ENCODE measurements around the gene KCNT2. TPM values are rescaled to one million over a fixed set of nuclear protein-coding genes. Genes with fewer than 3 reads are reported as not detected.

Gene KCNT2
- total RNA-seq (2011; cell fraction: chromatin; rRNA removed; ENCODE audit: low replicate concordance) = 0.58 and 2.4 TPM in 2 replicates
- 0.17 and 0.79 TPM in 2 replicates for total RNA-seq (2011; cell fraction: nucleolus; rRNA removed)
- 0.88 and 0.99 TPM in 2 replicates for total RNA-seq (2011; cell fraction: nucleoplasm; rRNA removed)
- total RNA-seq (2014; rRNA removed) = 0.49 and 0.59 TPM in 2 replicates
- 0.35 and 0.73 TPM in 2 replicates for total RNA-seq (2014; rRNA removed; fragmentation: Illumina TruSeq; extraction: Trizol)
- 0.26 and 0.58 TPM in 2 replicates for total RNA-seq (2015; rRNA removed; fragmentation: Illumina TruSeq; extraction: Trizol)
- total RNA-seq (2021) = 0.33 and 0.49 TPM in 2 replicates
- 0.18 and 0.42 TPM in 2 replicates for polyA plus RNA-seq (2011; rRNA removed)
- 0.04 and 0.22 TPM in 2 replicates for polyA plus RNA-seq (2011; cell fraction: cytosol; rRNA removed)
- 0.26 and 0.95 TPM in 2 replicates for polyA plus RNA-seq (2011; cell fraction: nucleus; rRNA removed)
- 0.25 and 0.51 TPM in 2 replicates for polyA plus RNA-seq (2012)
- polyA plus RNA-seq (2014; fragmentation: Illumina TruSeq; extraction: Trizol) = 0.19 and 0.24 TPM in 2 replicates
- under 1 TPM; 0.13 to 0.28 TPM for polyA plus RNA-seq (2014; fragmentation: Nextera tagmentation; extraction: Ambion mirVana)
- polyA plus RNA-seq (2014; rRNA removed) = 0.16 and 0.19 TPM in 2 replicates
- 1.1 and 2.7 TPM in 2 replicates for polyA minus RNA-seq (2011; rRNA and poly(A)+ RNA removed)
- 0.64 TPM in 1 of 2 replicates, not detected in the other for polyA minus RNA-seq (2011; cell fraction: cytosol; rRNA and poly(A)+ RNA removed)
- 0.81 and 4.1 TPM in 2 replicates for polyA minus RNA-seq (2011; cell fraction: nucleus; rRNA and poly(A)+ RNA removed)
- Bru-seq, nascent RNA = percentile 30 among the genes with signal in this experiment
- BruChase-seq, experiment 1, labeled RNA remaining after a 2-hour chase = percentile 41 among the genes with signal in this experiment
- percentile 39 among the genes with signal in this experiment for BruChase-seq, experiment 2, labeled RNA remaining after a 6-hour chase
- long read RNA-seq, experiment 1, partial matches to known transcripts = 0 of 1 reads
- long read RNA-seq, experiment 1, other reads (novel, unspliced or antisense) = 1 of 1 reads
- long read RNA-seq, experiment 2 = 0 reads
- long read RNA-seq, experiment 3 = 0 reads

DNA sequence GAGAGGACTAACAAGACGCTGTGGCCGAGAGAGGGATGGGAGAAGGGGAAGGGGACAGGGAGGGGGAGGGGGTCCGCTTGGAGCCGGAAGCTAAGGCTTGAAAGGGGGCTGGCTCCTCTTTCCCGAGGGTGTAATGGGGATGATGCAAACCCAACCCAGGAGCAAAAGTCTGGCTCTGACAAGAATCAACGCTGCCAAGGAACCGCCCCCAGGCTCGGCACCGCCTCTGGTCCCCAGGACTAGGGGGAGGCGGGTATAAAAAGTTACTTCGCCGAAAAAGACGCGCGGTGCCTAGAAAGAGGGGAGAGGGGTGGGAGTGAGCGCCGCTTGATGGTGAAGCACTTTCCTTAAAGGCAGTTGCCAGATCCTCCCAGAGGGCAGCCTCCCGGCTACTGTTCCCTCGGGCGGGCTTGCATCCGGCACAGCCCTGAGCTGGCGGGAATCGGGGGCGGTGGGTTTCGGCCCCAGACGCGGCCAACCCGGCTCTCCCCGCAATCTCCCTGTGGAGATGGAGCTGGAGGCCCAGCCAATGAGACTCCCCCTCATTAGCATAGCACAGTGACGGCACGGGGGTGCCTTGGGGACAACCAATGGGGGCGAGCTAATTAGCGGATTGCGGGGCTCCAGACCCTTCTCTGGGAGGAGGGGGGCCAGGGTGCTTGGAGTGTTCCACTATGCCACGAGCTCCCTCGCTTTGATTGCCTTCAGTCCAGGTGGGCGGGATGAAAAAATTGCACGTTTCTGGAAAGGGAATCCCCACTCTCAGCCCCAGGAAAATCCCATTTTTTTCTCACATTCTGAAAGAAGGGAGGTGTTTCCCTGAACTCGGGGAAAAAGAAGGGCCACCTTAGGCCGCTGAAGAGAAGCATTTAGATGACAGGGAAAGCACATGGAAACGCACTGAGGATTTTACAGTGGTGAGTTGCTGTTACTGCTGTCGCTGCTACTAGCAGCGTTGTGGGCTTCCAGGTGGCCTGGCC is at the start of gene KCNT2:
KCNT2 (minus strand) TSS at position 51 of the 980 bp plus-strand sequence. CDS start 131 bp downstream, outside the sequence.
- H3K9me1 ChIP-seq (ENCODE audit: control insufficient read depth, insufficient read depth, low read length) = no peaks in the 10 kb centered on the region
- H3K79me2 ChIP-seq (ENCODE audit: control insufficient read depth, insufficient read depth, low read length) = no peaks in the 10 kb centered on the region
- H2AFZ ChIP-seq (ENCODE audit: low read depth, low read length) = peak within 1 kb of the TSS; percentile 52
- H3K36me3 ChIP-seq (ENCODE audit: control insufficient read depth, insufficient read depth, low read length) = no peaks in the 10 kb centered on the region
- in situ Hi-C loops (cut with MboI) (no loop called here), intact Hi-C loops (cut with micrococcal nuclease) (no loop called here)
- POLR2A ChIA-PET = no interaction called here
- no TSS peak for BruUV-seq (replicated peaks)
- peak within 1 kb of the TSS; percentile 21 for H3K4me3 ChIP-seq
- peak; percentile 13 to 38 (median 20) for DNase-seq (ENCODE audit: extremely low read depth in 1 of 4, low spot score in 3 of 4)
- H3K9ac ChIP-seq (ENCODE audit: insufficient read depth in 1 of 2, low read depth in 2 of 2, low read length in 2 of 2) = peak within 1 kb of the TSS in 1 of 2 experiments; percentile 33; a peak in 1 of 4 replicates
- no peaks in the 10 kb centered on the region for H4K20me1 ChIP-seq (replicated peaks; ENCODE audit: control insufficient read depth, insufficient read depth, low read length)
- no peak within 1 kb of the TSS for H3K27ac ChIP-seq (ENCODE audit: extremely low read depth, low read depth, low read length)
- peaks cover 0 to 3% of the 10 kb centered on the region in 2 experiments; a peak in 1 of 5 replicates for H3K4me1 ChIP-seq (replicated peaks in 1 of 2; ENCODE audit: control insufficient read depth in 2 of 2, insufficient read depth in 2 of 2, low read length in 2 of 2)
- 29% methylated on average over 35 of the region's 43 CpGs for WGBS (ENCODE audit: insufficient coverage, low coverage, missing lambda C conversion rate)
- no peak for FAIRE-seq
- CTCF ChIA-PET (ENCODE audit: low intra/inter-chr PET ratio) = no interaction called here
- peak within 1 kb of the TSS; percentile 43 for H3K4me2 ChIP-seq (ENCODE audit: insufficient read depth, low read length)
- peak; percentile 83 for ATAC-seq
- no peaks in the 10 kb centered on the region for H3K27me3 ChIP-seq (ENCODE audit: control insufficient read depth in 2 of 2, insufficient read depth in 2 of 2, low read length in 2 of 2)
- 0 out of 2 replicates have a peak, but pooled peaks cover 1% of the 10 kb centered on the region for H3K9me3 ChIP-seq (replicated peaks; ENCODE audit: control insufficient read depth, insufficient read depth, low read depth, low read length)
- TF ChIP-seq, protein P1, sequence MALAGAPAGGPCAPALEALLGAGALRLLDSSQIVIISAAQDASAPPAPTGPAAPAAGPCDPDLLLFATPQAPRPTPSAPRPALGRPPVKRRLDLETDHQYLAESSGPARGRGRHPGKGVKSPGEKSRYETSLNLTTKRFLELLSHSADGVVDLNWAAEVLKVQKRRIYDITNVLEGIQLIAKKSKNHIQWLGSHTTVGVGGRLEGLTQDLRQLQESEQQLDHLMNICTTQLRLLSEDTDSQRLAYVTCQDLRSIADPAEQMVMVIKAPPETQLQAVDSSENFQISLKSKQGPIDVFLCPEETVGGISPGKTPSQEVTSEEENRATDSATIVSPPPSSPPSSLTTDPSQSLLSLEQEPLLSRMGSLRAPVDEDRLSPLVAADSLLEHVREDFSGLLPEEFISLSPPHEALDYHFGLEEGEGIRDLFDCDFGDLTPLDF (CRISPR knock-in tag; IDR thresholded peaks at IDR 0.05) = no peak
- TF ChIP-seq U2AF2 (optimal IDR thresholded peaks at IDR 0.05; ENCODE audit: low read depth, low read length) (no peak), RBFOX2 (IDR thresholded peaks at IDR 0.05; ENCODE audit: low read depth, low read length) (peak; percentile 47), HSF4 (CRISPR knock-in tag; IDR thresholded peaks at IDR 0.05; ENCODE audit: borderline replicate concordance) (no peak), RFX7 (CRISPR knock-in tag; IDR thresholded peaks at IDR 0.05) (no peak), ZFP1 (CRISPR knock-in tag; IDR thresholded peaks at IDR 0.05) (no peak), RBM39 (optimal IDR thresholded peaks at IDR 0.05; ENCODE audit: low read depth, low read length) (no peak), SRSF1 (IDR thresholded peaks at IDR 0.05; ENCODE audit: low read depth, low read length) (no peak), MTA3 (IDR thresholded peaks at IDR 0.05; ENCODE audit: borderline replicate concordance) (no peak), TFAM (CRISPR knock-in tag; conservative IDR thresholded peaks at IDR 0.05) (no peak)
- TF ChIP-seq, protein P2, sequence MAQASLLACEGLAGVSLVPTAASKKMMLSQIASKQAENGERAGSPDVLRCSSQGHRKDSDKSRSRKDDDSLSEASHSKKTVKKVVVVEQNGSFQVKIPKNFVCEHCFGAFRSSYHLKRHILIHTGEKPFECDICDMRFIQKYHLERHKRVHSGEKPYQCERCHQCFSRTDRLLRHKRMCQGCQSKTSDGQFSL (CRISPR knock-in tag; IDR thresholded peaks at IDR 0.05) = no peak
- TF ChIP-seq, protein P2 (tag; IDR thresholded peaks at IDR 0.05) = no peak
